ENCODE results near the gene LARGE1.

LARGE1 gene

GRCh38 chr22:33779243-33779642 is 141.0 kb downstream of the LARGE1 start:
- no peak for DNase-seq (ENCODE audit: low read depth, low spot score)

DNA sequence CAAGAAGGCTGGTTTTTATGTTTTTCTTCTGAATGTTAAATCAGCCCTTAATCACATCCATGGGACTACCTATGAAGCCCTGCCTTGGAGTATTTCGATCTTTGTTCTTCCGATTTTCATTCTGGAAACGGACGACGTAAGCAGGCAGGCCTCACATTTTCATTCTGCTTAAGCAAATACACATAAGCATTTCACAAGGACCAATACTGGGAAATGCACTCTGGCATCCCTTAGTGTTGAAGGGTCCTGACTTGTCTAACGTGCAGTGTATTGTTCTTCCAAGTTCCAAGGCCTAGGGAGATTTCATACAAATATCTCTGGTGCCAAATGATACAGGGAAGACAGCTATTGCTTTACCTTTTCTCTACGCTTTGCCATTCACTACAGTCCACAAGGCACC is 143.8 kb downstream of the LARGE1 start:
- DNase-seq (ENCODE audit: low read depth, low spot score), result no peak

GRCh38 chr22:33774781-33775180 is 145.5 kb downstream of the LARGE1 start:
- no peak for DNase-seq (ENCODE audit: low read depth, low spot score)

- no peak for DNase-seq (ENCODE audit: low read depth, low spot score)
These were observed 147.5 kb downstream of the LARGE1 start for GRCh38 chr22:33772745-33773144.

DNA sequence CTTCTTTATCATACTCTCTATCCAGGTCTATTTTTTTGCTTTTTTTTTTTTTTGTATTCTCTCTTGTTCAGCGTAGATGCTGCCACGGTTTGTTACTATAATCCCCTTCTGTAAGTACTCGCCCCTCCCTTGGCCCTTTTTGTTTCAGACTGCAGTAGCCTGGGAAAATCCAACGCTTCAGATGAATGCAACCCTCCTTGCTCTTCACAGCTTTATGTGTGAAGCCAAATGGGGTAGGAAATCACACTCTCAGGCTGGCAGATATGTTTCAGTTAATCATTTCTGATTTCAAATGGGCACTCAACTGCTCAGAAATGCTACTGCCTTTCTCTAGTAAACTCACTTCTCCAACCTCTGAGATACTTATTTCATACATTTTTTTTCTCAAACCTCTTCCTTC is 149.1 kb downstream of the LARGE1 start:
- DNase-seq (ENCODE audit: low read depth, low spot score), result no peak

DNA sequence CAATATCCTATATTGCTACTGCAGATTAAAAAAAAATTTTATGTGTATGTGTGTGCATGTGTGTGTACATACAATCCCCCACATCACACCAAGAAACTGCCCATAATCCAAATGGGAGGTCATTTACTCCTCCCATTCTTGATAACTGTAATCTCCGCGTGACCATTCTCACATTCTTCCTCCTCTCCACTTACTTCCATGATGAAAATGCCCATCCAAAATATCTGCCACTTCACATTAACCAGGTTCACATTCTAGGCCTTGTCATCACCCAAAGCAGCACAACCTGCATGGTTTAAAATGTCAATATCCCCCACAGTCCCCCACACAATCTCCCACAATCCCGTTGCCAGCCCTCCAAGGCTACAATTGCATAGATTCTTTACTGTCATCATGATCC is 149.6 kb downstream of the LARGE1 start:
- DNase-seq (ENCODE audit: low read depth, low spot score), result no peak

GRCh38 chr22:33766091-33766490 is 154.2 kb downstream of the LARGE1 start:
- no peak for DNase-seq (ENCODE audit: low read depth, low spot score)

DNA sequence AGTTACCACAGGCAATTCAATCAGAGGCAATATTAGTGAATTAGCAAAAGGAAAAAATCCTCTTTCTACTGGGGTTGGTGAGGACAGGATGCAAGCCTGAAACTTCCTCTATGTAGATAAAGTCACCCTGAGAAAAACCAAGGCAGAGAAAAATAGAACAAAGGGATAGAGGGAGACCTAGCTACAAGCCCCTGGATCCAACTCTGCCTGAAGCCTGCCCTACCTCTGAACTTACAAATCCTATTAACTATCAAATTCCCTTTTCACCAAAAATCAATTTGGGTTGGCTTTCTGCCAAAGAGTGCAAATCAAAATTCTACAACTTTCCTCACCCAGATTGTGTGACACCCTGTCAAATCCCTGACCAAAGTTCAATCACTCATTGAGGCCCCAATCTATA is 161.3 kb downstream of the LARGE1 start:
- no peak for DNase-seq (ENCODE audit: low read depth, low spot score)

GRCh38 chr22:33757802-33758483 is 162.3 kb downstream of the LARGE1 start:
- no peak for DNase-seq (ENCODE audit: low read depth, low spot score)

DNA sequence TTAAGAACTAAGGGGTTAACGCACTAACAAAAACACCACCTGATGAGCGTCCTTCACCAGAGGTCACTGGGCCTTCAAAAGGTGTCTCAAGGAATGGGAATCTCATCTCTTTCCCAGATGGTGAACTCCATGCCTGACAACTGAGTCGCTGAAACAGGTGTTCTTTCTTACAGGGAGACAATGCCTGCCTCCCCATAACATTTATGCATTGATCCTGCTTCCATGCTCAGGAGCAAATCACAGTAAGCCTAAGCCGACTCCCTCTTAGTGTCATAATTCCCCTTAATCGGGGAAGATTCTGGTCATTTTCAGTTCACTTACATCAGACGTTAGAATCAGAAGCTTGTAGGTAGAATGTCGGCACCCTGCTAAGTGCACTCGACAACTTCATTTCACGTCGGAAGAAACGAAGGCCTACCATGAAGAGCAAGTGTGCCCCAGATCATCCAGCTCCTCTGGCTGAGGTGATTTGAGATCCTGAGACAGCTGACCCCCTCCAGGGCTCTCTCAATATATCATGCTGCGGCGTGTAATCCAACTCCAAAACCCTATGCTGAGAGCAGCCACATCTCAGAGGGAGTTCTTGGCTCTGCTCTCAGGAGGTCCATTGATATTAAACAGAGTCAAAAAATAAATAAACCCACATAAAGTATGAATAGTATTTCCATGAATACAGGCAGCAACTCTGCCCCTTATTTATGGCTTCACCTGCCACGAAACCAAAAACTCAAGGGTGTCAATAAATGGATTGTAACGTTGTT is 163.1 kb downstream of the LARGE1 start:
- no peak for DNase-seq (ENCODE audit: low read depth, low spot score)

DNA sequence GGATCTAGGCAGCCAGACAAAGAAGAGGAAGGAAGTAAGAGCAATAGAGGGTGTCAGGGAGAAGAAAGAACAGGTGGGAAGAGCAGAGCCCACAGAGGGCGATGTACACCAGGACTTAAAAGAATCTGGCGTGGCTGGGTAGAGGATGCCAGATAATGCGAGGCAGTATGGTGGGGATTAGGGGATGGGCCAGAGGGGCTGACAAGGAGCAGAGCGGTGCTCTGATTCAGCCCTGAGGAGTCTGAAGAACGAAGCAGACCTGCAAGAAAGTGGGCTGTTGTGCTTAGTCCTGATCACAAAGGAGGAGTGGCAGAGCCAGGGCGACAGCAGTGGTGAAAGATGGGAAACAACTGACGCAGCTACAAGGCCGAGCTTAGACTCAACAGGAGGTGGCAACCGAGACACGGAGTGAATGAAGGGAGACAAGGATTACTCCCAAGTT is 163.7 kb downstream of the LARGE1 start:
- DNase-seq (ENCODE audit: low read depth, low spot score), result no peak

DNA sequence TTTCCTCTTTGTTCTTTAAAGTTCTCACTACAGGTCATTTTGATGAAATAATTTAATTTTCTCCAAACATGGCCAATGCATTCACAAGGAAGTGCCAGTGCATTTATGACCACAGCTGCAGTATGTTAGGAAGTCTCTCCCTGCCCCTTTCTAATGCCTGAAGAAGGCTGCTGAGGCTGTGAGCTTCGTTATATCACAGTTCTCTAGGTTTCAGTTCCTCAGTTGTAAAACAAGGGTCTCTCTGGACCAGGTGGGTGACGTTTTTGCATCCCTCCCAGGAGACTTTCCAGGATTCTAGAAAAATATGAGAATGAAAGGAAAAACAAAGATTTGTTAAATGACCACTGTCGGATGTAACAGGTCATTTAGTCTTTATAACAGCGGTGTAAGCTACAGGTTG is 171.6 kb downstream of the LARGE1 start:
- no peak for DNase-seq (ENCODE audit: low read depth, low spot score)

DNA sequence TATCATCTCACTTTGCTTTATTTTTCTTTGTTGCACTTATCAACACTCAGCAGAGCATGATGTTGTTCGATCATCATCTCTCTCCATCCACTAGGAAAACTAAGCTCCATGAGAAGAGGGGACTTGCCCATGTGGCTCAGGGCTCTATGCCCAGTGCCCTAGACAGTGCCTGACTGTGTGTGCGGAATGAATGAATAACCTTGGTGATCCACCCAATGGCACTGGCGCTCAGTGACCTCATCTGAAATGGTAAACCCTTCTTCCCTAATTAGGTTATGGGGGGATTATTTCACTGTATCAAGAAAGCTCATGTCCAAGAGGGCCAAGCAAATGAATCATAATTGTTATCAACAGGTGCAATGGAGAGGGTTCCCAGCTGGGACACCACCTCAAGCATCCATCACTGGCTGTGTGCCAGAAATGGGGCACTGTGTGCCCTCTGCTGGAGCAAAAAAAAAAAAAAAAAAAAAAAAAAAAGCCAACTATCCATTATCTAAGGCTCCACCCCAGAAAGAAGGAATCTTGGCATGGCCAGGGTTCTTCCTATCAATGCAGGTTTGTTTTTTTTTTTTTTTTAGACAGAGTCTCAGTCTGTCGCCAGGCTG is 172.6 kb downstream of the LARGE1 start:
- no peak for DNase-seq (ENCODE audit: low read depth, low spot score)

DNA sequence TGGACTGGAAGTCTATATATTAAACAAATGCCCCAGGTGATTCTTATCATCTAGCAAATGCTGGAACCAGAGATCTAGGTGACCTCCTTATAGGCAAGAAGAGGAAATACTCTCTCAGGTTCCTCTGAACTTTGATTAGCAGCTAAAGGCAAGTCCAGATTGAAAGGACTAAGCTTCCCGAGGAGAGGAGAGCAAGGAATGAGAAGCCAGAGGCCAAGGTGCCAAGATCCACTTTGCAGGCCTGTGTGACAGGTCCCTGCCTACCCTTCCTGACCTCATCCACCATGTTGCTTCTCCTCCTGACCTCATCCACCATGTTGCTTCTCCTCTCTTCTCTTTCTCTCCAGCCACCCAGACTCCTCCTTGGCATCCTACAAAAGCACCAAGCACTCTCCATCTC is 173.2 kb downstream of the LARGE1 start:
- DNase-seq (ENCODE audit: low read depth, low spot score), result no peak

GRCh38 chr22:33746501-33746928 is 173.8 kb downstream of the LARGE1 start:
- DNase-seq (ENCODE audit: low read depth, low spot score), result no peak

DNA sequence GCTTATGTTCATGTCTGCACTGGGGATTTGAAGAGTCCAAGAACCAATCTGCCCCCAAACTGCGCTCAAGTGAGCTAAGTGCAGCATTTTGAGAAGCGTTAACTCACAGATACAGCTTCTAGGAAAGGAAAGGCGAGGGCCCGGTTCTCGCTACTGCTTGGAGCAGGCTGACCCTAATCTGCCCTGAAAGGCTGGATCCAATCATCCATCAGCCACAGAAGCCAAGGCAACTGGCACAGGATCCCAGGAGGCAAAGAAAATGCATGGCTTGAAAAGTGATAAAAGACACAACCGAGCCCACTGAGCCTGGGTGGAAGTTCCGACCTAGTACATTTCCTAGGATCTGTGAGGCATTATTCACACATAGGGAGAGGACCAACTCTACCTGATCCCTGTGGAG is 174.8 kb downstream of the LARGE1 start:
- no peak for DNase-seq (ENCODE audit: low read depth, low spot score)

GRCh38 chr22:33743756-33744155 is 176.5 kb downstream of the LARGE1 start:
- no peak for DNase-seq (ENCODE audit: low read depth, low spot score)

- DNase-seq (ENCODE audit: low read depth, low spot score), result no peak
These were observed 179.3 kb downstream of the LARGE1 start for GRCh38 chr22:33741025-33741424.

- no peak for DNase-seq (ENCODE audit: low read depth, low spot score)
These were observed 180.8 kb downstream of the LARGE1 start for GRCh38 chr22:33739516-33739915.

DNA sequence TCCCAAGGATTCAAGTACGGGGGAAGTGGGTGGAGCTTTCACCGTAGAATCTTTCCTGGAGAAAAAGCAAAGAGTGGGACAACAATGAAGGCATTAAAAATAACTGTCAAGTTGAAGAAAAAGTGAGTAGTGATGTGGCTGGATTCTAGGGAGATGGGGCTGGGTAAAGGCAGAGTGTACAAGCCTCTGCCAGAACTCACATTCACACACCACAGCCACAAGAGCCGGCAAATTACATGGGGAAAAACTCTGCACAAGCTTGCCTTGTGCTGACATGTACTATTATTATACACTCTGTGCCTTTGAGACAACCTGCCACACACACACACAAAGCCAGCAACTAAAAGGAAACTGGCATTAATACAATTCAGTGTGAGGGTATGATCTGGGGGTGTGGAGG is 182.6 kb downstream of the LARGE1 start:
- DNase-seq (ENCODE audit: low read depth, low spot score), result no peak

DNA sequence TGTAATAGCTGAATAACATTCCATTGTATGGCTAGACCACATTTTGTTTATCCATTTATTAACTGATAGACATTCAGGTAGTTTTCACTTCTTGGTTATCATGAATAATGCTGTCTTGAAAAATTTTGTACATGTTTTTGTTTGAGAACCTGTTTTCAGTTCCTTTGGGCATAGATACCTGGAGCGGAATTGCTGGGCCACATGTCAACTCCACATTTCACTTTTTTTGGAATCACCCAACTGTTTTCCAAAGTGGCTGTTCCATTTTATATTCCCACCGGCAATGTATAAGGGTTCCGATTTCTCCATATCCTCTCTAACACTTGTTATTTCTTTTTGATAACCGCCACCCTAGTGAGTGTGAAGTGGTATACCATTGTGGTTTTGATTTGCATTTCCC is 184.3 kb downstream of the LARGE1 start:
- DNase-seq (ENCODE audit: low read depth, low spot score), result no peak

GRCh38 chr22:33728847-33729246 is 191.4 kb downstream of the LARGE1 start:
- DNase-seq (ENCODE audit: low read depth, low spot score), result no peak

DNA sequence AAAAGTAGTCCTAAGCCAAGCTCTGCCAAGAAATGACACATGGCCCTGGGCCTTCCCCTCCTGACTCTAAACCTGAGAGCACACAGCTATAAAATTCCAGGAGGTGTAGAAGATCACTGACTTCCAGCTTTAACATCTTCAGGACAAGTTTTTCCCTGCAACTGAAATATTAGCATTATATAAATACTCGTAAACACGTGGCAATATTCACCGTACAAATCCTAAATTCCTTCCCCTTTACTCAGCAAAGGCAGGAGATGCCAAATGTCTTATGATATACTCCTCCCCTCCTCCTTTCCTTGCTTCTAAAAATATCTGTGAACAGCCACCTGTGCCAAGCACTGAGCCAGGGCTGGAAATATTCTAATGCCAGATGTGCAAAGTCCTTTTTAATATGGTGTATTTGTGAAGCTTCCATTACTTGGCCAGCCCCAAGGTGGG is 194.0 kb downstream of the LARGE1 start:
- DNase-seq (ENCODE audit: low read depth, low spot score), result no peak
